ENCODE measurements around the gene GAL. TPM values are rescaled to one million over a fixed set of nuclear protein-coding genes. Genes with fewer than 3 reads are reported as not detected.

The GAL gene
- total RNA-seq, 1 donor from 2014 or later: 23.4 TPM

DNA sequence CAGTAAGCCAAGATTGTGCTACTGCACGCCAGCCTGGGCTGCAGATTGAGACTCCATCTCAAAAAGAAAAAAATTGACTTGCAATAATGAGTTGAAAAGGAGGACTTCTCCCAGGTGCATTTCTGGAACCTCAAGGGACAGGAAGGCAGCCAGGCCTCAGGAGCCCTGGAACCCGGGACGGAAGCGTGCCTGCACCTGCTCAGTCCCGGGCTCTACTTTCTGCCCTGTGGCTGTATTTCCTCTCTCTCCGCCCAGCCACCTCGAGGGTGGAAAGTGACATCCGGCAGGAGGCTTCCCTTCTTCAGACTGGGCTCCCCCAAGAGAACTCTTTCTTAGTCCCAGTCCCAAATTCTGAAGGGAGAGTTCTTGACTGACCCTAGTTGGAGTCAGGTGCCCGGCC, 20.2 kb upstream of the GAL start:
- Histone ChIP-seq H3K36me3 (ENCODE audit: insufficient read depth, low read length) (no peaks in the 10 kb centered on the region), H3K27me3 (ENCODE audit: insufficient read depth, low read length) (peaks cover 50% of the 10 kb centered on the region), H3K4me1 (ENCODE audit: insufficient read depth, low read length) (peaks cover 6% of the 10 kb centered on the region), H3K79me2 (ENCODE audit: insufficient read depth, low read length) (no peaks in the 10 kb centered on the region), H4K20me1 (ENCODE audit: insufficient read depth, low read length) (peaks cover 13% of the 10 kb centered on the region), H3K9ac (ENCODE audit: low read length) (no peak overlapping the region), H3K27ac (ENCODE audit: low read depth, low read length) (no peak overlapping the region), H3K4me2 (ENCODE audit: low read length) (no peak overlapping the region), H3K4me3 (ENCODE audit: insufficient read depth, low read depth, low read length) (no peak overlapping the region), H2AFZ (ENCODE audit: low read depth, low read length) (no peak overlapping the region), H3K9me3 (ENCODE audit: insufficient read depth, low read depth, low read length) (peaks cover 14% of the 10 kb centered on the region)
- Mint-ChIP-seq H3K27ac (ENCODE audit: unreplicated experiment) (no peak overlapping the region), H3K9me3 (ENCODE audit: unreplicated experiment) (peaks cover 15% of the 10 kb centered on the region), H3K27me3 (ENCODE audit: low read depth, unreplicated experiment) (peaks cover 54% of the 10 kb centered on the region), H3K4me3 (ENCODE audit: unreplicated experiment) (no peak overlapping the region), H3K4me1 (ENCODE audit: low read depth, unreplicated experiment) (no peaks in the 10 kb centered on the region), H3K36me3 (ENCODE audit: low read depth, unreplicated experiment) (no peaks in the 10 kb centered on the region)
- DNase-seq (ENCODE audit: low read depth) (no peak), FAIRE-seq (no peak)
- TF ChIP-seq, protein P1, sequence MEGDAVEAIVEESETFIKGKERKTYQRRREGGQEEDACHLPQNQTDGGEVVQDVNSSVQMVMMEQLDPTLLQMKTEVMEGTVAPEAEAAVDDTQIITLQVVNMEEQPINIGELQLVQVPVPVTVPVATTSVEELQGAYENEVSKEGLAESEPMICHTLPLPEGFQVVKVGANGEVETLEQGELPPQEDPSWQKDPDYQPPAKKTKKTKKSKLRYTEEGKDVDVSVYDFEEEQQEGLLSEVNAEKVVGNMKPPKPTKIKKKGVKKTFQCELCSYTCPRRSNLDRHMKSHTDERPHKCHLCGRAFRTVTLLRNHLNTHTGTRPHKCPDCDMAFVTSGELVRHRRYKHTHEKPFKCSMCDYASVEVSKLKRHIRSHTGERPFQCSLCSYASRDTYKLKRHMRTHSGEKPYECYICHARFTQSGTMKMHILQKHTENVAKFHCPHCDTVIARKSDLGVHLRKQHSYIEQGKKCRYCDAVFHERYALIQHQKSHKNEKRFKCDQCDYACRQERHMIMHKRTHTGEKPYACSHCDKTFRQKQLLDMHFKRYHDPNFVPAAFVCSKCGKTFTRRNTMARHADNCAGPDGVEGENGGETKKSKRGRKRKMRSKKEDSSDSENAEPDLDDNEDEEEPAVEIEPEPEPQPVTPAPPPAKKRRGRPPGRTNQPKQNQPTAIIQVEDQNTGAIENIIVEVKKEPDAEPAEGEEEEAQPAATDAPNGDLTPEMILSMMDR (IDR thresholded peaks at IDR 0.05; ENCODE audit: insufficient read depth, low read depth, low read length): no peak
- no peak for TF ChIP-seq EZH2 (IDR thresholded peaks at IDR 0.05; ENCODE audit: insufficient read depth, low read length)

DNA sequence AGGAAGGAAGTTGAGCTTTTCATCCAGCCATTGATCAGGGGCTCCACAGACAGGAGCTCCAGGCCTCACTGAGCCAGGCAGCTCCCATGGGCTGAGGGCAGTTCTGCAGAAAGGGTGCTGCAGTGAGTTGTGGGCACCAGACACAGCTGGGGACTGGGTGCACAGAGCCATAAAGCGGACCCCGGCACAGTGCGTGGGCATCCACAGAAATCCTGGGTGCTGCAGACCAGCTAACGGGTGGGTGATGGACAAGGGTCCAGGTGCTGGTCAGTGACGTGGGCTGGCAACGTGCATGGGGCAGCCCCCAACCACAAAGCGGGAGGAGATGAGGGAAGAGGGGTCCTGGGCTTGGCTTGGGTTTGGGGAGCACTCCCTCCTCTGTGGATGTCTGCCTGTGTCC, 19.4 kb upstream of the GAL start:
- H3K27me3 ChIP-seq (ENCODE audit: insufficient read depth, low read length): peaks cover 49% of the 10 kb centered on the region

DNA sequence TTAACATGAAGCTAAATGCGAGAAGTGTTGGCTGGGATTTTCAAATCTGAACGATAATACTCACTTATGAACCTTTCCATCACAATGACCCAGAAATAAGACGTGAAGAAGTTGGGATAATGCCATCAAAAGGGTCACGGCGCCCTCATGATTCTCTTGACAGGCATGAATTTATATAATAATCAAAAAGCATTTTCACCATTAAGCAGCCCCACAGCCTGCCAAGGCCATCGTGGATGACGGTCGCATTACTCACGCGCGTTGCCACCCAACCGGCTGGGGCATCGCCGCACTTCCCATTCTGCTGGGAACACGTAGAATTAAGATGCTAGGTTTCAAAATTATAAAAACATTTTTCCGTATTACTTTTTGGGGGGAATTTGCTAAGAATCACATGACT, 18.9 kb upstream of the GAL start:
- Mint-ChIP-seq H3K36me3 (ENCODE audit: low read depth, unreplicated experiment) (no peaks in the 10 kb centered on the region), H3K9me3 (ENCODE audit: unreplicated experiment) (peaks cover 13% of the 10 kb centered on the region), H3K4me1 (ENCODE audit: low read depth, unreplicated experiment) (no peaks in the 10 kb centered on the region), H3K27ac (ENCODE audit: unreplicated experiment) (no peak overlapping the region), H3K4me3 (ENCODE audit: unreplicated experiment) (no peak overlapping the region), H3K27me3 (ENCODE audit: low read depth, unreplicated experiment) (peaks cover 53% of the 10 kb centered on the region)
- Histone ChIP-seq H3K27me3 (ENCODE audit: insufficient read depth, low read length) (peaks cover 44% of the 10 kb centered on the region), H3K27ac (ENCODE audit: low read depth, low read length) (no peak overlapping the region), H3K4me3 (ENCODE audit: insufficient read depth, low read depth, low read length) (no peak overlapping the region), H2AFZ (ENCODE audit: low read depth, low read length) (no peak overlapping the region), H3K9ac (ENCODE audit: low read length) (no peak overlapping the region), H3K36me3 (ENCODE audit: insufficient read depth, low read length) (no peaks in the 10 kb centered on the region), H3K79me2 (ENCODE audit: insufficient read depth, low read length) (no peaks in the 10 kb centered on the region), H4K20me1 (ENCODE audit: insufficient read depth, low read length) (peaks cover 2% of the 10 kb centered on the region), H3K4me1 (ENCODE audit: insufficient read depth, low read length) (no peaks in the 10 kb centered on the region), H3K4me2 (ENCODE audit: low read length) (no peak overlapping the region), H3K9me3 (ENCODE audit: insufficient read depth, low read depth, low read length) (peaks cover 14% of the 10 kb centered on the region)
- TF ChIP-seq EZH2 (IDR thresholded peaks at IDR 0.05; ENCODE audit: insufficient read depth, low read length): no peak
- TF ChIP-seq, protein P1 (IDR thresholded peaks at IDR 0.05; ENCODE audit: insufficient read depth, low read depth, low read length): no peak
- FAIRE-seq (no peak), DNase-seq (ENCODE audit: low read depth) (no peak)

More for the DNA sequence above, 19.4 kb upstream of the GAL start:
- TF ChIP-seq, protein P1 (IDR thresholded peaks at IDR 0.05; ENCODE audit: insufficient read depth, low read depth, low read length): no peak
- TF ChIP-seq EZH2 (IDR thresholded peaks at IDR 0.05; ENCODE audit: insufficient read depth, low read length): no peak
- FAIRE-seq (no peak), DNase-seq (ENCODE audit: low read depth) (no peak)
- no peaks in the 10 kb centered on the region for H3K36me3 ChIP-seq (ENCODE audit: insufficient read depth, low read length)
- no peaks in the 10 kb centered on the region for H3K79me2 ChIP-seq (ENCODE audit: insufficient read depth, low read length)
- Mint-ChIP-seq H3K4me3 (ENCODE audit: unreplicated experiment) (no peak overlapping the region), H3K27me3 (ENCODE audit: low read depth, unreplicated experiment) (peaks cover 53% of the 10 kb centered on the region), H3K36me3 (ENCODE audit: low read depth, unreplicated experiment) (no peaks in the 10 kb centered on the region), H3K9me3 (ENCODE audit: unreplicated experiment) (peaks cover 15% of the 10 kb centered on the region), H3K4me1 (ENCODE audit: low read depth, unreplicated experiment) (no peaks in the 10 kb centered on the region), H3K27ac (ENCODE audit: unreplicated experiment) (no peak overlapping the region)
- peaks cover 6% of the 10 kb centered on the region for H4K20me1 ChIP-seq (ENCODE audit: insufficient read depth, low read length)
- H3K9ac ChIP-seq (ENCODE audit: low read length): no peak overlapping the region
- peaks cover 14% of the 10 kb centered on the region for H3K9me3 ChIP-seq (ENCODE audit: insufficient read depth, low read depth, low read length)
- no peaks in the 10 kb centered on the region for H3K4me1 ChIP-seq (ENCODE audit: insufficient read depth, low read length)
- no peak overlapping the region for H3K4me3 ChIP-seq (ENCODE audit: insufficient read depth, low read depth, low read length)
- no peak overlapping the region for H3K4me2 ChIP-seq (ENCODE audit: low read length)
- no peak overlapping the region for H2AFZ ChIP-seq (ENCODE audit: low read depth, low read length)
- no peak overlapping the region for H3K27ac ChIP-seq (ENCODE audit: low read depth, low read length)
